GM18498 (cell line): ENCODE results near the gene GM2A.
"Not testable (repeated sequence)": the region's sequence is repeated elsewhere in the genome, so short reads cannot be mapped to it uniquely, and the experiment has no call there.

Experiments
- ATAC-seq: cut with Tn5 transposase; IDR thresholded peaks from one replicate; pipeline ENCODE4 v1.9.1; 2021; ENCODE audit warnings: mild to moderate bottlenecking, moderate library complexity; ENCODE audit not compliant: unreplicated experiment

Gene GM2A

GRCh38 chr5:151251001-151251551 lies 1.9 kb upstream of the GM2A start:
- no peak for ATAC-seq

DNA sequence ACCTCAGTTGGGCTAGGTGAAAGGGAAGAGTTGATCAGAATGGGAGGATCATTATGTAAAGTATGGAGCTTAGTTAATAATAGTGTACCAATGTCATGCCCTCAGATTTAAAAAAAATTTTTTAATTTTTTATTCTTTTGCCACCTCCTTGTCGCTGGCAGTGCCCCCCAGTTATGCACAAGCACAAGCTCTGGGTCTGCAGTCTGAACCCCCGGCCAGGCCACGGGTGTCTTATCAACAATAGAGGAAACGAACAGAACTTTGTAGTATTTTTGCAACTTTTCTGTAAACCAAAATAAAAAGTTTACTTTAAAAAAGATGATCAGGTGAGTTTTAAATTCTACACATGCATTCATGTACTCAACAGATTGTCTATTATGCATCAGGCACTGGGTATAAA lies 1.4 kb upstream of the GM2A start:
- ATAC-seq: no peak

DNA sequence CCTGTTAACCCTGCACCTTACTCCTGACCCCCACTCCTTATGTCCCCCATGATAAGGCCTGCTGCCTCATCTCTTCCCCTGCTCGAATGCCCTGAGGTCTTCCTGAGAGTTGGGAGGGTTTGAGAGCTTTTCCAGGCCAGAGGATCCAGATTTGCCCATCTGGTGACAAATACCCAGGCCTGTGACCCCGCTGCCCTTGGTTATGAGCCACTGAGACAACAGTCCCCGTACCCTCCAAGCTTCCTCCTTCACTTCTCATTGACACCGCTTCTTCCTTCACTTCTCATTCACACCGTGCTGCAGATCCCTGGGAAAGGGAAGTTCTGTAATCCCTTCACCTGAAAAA lies 593 bp downstream of the GM2A start:
- no peak for ATAC-seq

GRCh38 chr5:151254556-151254955 lies 1.6 kb downstream of the GM2A start:
- no peak for ATAC-seq

DNA sequence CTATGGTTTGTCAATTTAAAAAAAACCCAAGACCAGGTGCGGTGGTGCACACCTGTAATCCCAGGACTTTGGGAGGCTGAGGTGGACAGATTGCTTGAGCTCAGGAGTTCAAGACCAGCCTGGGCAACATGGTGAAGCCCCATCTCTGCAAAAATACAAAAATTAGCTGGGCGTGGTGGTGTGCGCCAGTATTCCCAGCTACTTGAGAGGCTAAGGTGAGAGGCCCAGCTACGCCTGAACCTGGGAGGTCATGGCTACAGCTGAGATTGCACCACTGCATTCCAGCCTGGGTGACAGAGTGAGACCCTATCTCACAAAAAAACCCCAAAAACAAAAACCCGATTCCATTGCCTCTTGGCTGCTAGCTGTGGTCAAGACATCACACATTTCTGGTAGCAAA lies 2.0 kb downstream of the GM2A start:
- not testable (repeated sequence) for ATAC-seq

GRCh38 chr5:151255621-151256286 lies 2.8 kb downstream of the GM2A start:
- ATAC-seq: peak; percentile 36

- peak; percentile 31 for ATAC-seq
Measured at GRCh38 chr5:151257731-151258181, 4.8 kb downstream of the GM2A start.

- no peak for ATAC-seq
Measured at GRCh38 chr5:151258201-151258611, 5.2 kb downstream of the GM2A start.

DNA sequence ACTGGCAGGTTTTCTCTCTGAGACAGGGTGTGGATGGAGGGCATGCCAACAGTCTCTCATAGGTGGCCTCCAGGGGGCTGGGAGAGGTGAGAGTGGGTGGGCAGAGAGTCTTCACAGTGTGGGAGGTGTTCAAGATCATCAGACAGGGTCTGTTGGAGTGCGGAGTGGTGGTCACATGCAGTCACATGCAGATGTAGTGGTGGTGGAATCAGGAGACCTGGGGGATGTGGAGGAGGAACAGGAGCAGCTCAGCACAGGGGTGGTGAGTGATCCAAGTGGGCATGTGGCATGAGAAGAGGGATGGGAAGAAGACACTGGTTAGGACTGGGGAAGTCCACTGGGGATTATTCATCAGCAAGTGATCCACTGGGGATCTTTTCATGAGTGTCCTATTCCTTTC lies 5.8 kb downstream of the GM2A start:
- ATAC-seq: no peak

- ATAC-seq: no peak
Measured at GRCh38 chr5:151259931-151260330, 6.9 kb downstream of the GM2A start.

DNA sequence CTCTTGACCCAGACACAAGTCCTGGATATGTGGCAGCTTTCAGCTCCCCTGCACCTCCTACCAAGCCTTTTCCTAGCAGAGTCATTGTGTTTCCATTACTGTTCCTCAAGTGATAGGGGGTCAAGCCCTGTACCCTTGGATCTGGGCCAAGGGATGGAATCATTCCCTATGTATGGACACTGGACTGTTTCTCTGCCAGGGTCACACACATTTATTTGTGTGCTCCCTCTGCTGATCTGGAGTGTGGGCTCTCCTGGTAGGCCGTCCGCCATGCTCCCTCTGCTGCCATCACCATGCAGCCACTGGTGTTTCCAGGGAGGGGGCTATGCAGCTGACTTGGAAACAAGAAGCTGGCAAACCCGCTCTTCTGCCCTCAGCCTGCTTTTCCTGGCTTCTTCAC lies 9.5 kb downstream of the GM2A start:
- ATAC-seq: no peak

- peak; percentile 59 for ATAC-seq
Measured at GRCh38 chr5:151264113-151264512, 11.1 kb downstream of the GM2A start.

GRCh38 chr5:151267491-151268260 lies 14.7 kb downstream of the GM2A start:
- no peak for ATAC-seq

DNA sequence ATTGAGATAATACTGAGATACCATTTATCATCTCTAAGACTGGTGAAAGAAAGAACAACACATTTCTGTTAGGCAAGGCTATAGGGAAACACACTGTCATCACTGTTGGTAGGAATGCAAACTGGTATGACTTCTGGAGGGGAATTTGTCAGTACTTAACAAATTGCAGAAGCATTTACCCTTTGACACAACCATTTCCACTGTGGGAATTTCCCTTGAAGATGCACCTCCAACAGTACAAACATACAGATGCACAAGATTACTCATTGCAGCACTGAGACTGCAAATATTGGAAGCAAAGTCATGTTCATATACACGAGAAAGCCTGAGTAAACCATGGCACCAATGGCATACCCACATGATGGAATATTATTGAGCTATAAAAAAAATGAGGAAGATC lies 17.6 kb downstream of the GM2A start:
- peak; percentile 78 for ATAC-seq

DNA sequence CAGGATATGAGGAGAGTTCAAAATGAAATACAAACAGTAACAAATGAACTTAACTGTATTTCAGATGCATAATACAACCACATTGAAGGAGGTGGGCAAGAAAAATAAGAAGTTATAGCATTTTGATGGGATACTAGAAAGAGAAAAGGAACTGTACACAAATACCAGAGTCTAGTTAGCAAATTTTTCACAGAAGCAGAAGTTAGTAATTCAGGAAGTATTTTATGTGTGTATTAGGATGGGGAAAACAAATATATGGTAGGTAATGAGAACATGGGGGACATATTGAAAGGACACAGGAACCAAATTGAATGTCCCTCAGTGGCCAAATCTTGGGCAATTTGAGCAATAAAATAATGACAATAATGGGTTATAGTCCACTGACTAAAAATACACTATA lies 18.4 kb downstream of the GM2A start:
- no peak for ATAC-seq

DNA sequence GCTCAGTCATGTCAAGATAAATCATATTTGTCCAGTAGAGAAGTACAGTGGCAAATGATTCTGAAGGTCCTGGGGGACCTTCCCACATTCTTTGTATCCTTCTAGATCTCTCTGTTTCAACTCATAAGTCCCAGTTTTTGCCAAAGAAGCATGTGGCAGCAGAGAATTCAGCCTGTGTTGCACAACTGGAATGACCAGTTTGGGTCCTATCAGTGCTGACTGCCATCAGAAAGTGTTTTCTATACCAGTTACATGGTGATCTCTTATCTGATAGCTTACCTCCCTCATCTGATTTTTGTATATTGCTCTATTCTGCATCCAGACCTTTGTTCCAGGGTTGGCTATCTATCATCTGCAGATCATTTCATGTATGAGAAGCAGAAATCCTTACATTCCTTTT lies 21.7 kb downstream of the GM2A start:
- ATAC-seq: no peak

GRCh38 chr5:151275803-151276202 lies 22.8 kb downstream of the GM2A start:
- ATAC-seq: no peak

- ATAC-seq: no peak
Measured at GRCh38 chr5:151278845-151279244, 25.9 kb downstream of the GM2A start.

DNA sequence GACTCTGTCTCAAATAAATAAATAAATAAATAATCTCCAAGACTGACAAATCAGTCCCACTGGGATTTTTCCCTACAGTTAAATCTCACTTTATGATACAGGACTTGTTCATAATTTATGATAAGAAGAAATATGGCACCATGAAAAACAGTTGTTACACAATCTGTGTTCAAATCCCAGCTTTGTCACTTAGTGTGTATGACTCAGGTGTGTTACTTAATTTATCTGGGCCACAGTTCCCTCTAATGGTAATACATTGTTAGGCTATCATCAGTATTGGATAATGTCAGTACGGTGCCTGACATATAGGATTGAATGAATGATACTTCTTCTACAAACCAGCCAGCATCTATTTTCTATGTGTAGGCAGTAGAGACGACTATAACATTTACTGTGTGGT lies 27.5 kb downstream of the GM2A start:
- no peak for ATAC-seq

DNA sequence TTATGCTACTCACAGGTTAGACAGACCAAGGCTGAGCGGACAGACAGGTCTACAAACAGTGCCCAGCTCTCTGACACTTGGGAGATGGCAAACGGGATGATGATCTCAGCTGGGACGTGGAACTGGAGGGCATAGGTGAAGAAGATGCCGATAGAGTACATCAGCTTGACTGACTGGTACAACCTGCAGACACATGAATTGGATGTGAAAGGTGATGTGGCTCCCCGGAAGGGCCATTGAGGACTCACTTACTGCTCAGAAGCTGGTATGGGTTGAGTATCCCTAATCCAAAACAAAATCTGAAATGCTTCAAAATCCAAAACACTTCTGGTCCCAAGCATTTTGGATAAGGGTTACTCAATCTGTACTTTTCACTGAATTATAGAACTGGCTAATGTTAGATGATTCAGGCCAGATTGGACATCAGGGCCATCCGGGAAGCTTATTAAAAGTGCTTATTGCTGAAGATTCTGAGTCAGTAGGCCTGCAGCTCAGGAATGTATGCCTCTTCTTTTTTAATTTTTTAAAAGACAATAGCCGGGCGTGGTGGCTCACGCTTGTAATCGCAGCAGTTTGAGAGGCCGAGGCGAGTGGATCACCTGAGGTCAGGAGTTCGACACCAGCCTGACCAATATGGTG lies 28.1 kb downstream of the GM2A start:
- no peak for ATAC-seq

DNA sequence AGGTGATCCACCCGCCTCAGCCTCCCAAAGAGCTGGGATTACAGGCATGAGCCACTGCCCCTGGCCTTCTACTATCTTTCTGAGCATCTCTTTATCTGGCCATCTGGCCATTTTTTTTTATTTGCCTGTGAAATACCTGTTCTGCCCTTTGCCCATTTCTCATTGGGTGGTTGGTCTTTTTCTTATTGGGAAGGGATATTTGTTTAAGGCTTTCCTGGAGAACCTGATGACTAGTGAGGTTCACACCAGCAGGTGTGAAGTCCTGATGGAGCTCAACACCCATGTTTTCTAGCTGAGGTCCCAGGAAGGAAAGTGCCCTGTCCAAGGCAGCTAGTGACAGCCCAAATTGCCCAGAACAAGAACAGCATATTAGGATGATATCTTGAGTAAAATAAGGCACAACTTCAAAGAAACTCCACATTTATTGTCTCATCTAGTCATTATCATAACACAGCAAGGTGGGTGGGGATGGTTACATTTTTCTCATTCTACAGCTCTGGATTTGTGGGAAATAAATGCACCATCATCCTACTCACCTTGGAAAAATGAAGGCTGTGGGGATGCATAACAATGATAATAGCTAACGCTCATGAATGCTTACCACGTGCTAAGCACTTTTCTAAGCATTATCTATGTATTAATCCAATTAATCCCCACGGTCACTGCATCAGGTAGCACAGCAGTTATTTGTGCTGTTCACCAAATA lies 30.3 kb downstream of the GM2A start:
- no peak for ATAC-seq
